PC-9 (cell line): Measurements from ENCODE around the gene SPATA7. TPM values are rescaled to one million over a fixed set of nuclear protein-coding genes. Genes with fewer than 3 reads are reported as not detected.

Experiments
- BruUV-seq: library from RNA; stranded (reverse); fragments of 400-500 nt; replicated peaks from 2 replicates; lab custom pipeline; 2021; lab: Mats Ljungman, UMichigan
- CTCF ChIA-PET: fragments of 300-600 bp; sonication (Branson Sonifier 250); formaldehyde crosslinking; loops from one replicate; lab custom pipeline; 2022; ENCODE audit warnings: antibody characterized with exemption; lab: Charles Lee
- POLR2A ChIA-PET: fragments of 300-600 bp; sonication (Branson Sonifier 250); formaldehyde crosslinking; loops from one replicate; lab custom pipeline; 2022; ENCODE audit warnings: antibody characterized with exemption; ENCODE audit not compliant: unreplicated experiment; lab: Charles Lee
- DNase-seq, 2 experiments: peaks; one replicate each; pipeline versions ENCODE4 v3.0.0 to v3.0.0-alpha.2; 2015 to 2022; ENCODE audit warnings: mixed read lengths in 1 of 2
- H2AFZ ChIP-seq: fragments of 200-600 bp; sonication (generic); 2 replicates; pipeline ENCODE4 v1.8.1; 2017; ENCODE audit warnings: antibody characterized with exemption
- H3F3A ChIP-seq: fragments of 200-600 bp; sonication (generic); 2 replicates; pipeline ENCODE4 v1.8.1; 2017; ENCODE audit warnings: antibody characterized with exemption, mild to moderate bottlenecking, low read depth; ENCODE audit not compliant: insufficient read depth
- H3K27ac ChIP-seq: fragments of 200-600 bp; sonication (generic); 2 replicates; pipeline ENCODE4 v1.6.1; 2016; ENCODE audit warnings: mixed run types
- H3K27me3 ChIP-seq: fragments of 200-600 bp; sonication (generic); 2 replicates; pipeline ENCODE4 v1.6.1; 2016; ENCODE audit warnings: low read depth, mixed run types; ENCODE audit not compliant: insufficient read depth
- H3K36me3 ChIP-seq: fragments of 200-600 bp; sonication (generic); 2 replicates; pipeline ENCODE4 v1.6.1; 2016; ENCODE audit warnings: low read depth, mixed run types
- H3K4me1 ChIP-seq: fragments of 200-600 bp; sonication (generic); replicated peaks from 2 replicates; pipeline ENCODE4 v1.6.1; 2016; ENCODE audit warnings: mixed run types; ENCODE audit not compliant: insufficient read depth
- H3K4me2 ChIP-seq: fragments of 200-600 bp; sonication (generic); 2 replicates; pipeline ENCODE4 v1.6.1; 2017; ENCODE audit warnings: mixed run types
- H3K4me3 ChIP-seq: fragments of 200-600 bp; sonication (generic); 2 replicates; pipeline ENCODE4 v1.6.1; 2016; ENCODE audit warnings: mixed run types
- H3K79me2 ChIP-seq: fragments of 200-600 bp; sonication (generic); 2 replicates; pipeline ENCODE4 v1.6.1; 2017; ENCODE audit warnings: low read depth, mixed run types
- H3K9me2 ChIP-seq: fragments of 200-600 bp; sonication (generic); 2 replicates; pipeline ENCODE4 v1.8.1; 2017; ENCODE audit warnings: mild to moderate bottlenecking; ENCODE audit not compliant: insufficient read depth
- H3K9me3 ChIP-seq: fragments of 200-600 bp; sonication (generic); 2 replicates; pipeline ENCODE4 v1.8.1; 2016; ENCODE audit warnings: low read depth; ENCODE audit not compliant: insufficient read depth
- H4K20me1 ChIP-seq: fragments of 200-600 bp; sonication (generic); 2 replicates; pipeline ENCODE4 v1.8.1; 2017; ENCODE audit not compliant: insufficient read depth
- CTCF ChIP-seq: fragments of 200-600 bp; sonication (generic); conservative IDR thresholded peaks from 2 replicates; pipeline ENCODE4 v1.6.1; 2017; ENCODE audit warnings: mixed run types, antibody characterized with exemption, mild to moderate bottlenecking, moderate library complexity
- EZH2 ChIP-seq: fragments of 200-600 bp; sonication (generic); IDR thresholded peaks from 2 replicates; pipeline ENCODE4 v1.8.0; 2017; ENCODE audit warnings: antibody characterized with exemption, low read depth
- intact Hi-C: fragments of 100-400 bp; cut with micrococcal nuclease; formaldehyde crosslinking; loops from one replicate; pipeline ENCODE4 v1.10.0; 2022; ENCODE audit not compliant: unreplicated experiment
- total RNA-seq: library from RNA; stranded (reverse); gene quantifications from 2 replicates; pipeline ENCODE4 v1.2.3, GENCODE V29; 2021

SPATA7 gene
- total RNA-seq, 1 experiment from 2014 or later: 2.9 TPM

GRCh38 chr14:88346048-88346639, 39.3 kb upstream of the SPATA7 start:
- Histone ChIP-seq H3K9me2 (no peaks in the 10 kb centered on the region), H3K4me1 (no peaks in the 10 kb centered on the region), H3K4me2 (no peak overlapping the region), H3K79me2 (no peaks in the 10 kb centered on the region), H3K36me3 (no peaks in the 10 kb centered on the region), H3K4me3 (no peak overlapping the region), H3K27ac (no peak overlapping the region), H3K27me3 (no peaks in the 10 kb centered on the region), H3K9me3 (no peaks in the 10 kb centered on the region), H2AFZ (no peak overlapping the region), H4K20me1 (no peaks in the 10 kb centered on the region), H3F3A (no peaks in the 10 kb centered on the region)
- TF ChIP-seq EZH2 (no peak), CTCF (no peak)
- intact Hi-C loops: no loop called here
- ChIA-PET CTCF (no interaction called here), POLR2A (no interaction called here)
- no TSS peak for BruUV-seq
- DNase-seq: no peak

- intact Hi-C loops: no loop called here
- H3F3A ChIP-seq: no peaks in the 10 kb centered on the region
- H3K27me3 ChIP-seq: no peaks in the 10 kb centered on the region
- no peak overlapping the region for H2AFZ ChIP-seq
- DNase-seq: no peak
- no peak overlapping the region for H3K4me2 ChIP-seq
- no peak overlapping the region for H3K4me3 ChIP-seq
- H3K9me2 ChIP-seq: no peaks in the 10 kb centered on the region
- H4K20me1 ChIP-seq: no peaks in the 10 kb centered on the region
- no peaks in the 10 kb centered on the region for H3K36me3 ChIP-seq
- no peak overlapping the region for H3K27ac ChIP-seq
- TF ChIP-seq EZH2: no peak
- TF ChIP-seq CTCF: no peak
- H3K9me3 ChIP-seq: no peaks in the 10 kb centered on the region
- no peaks in the 10 kb centered on the region for H3K79me2 ChIP-seq
- ChIA-PET POLR2A (no interaction called here), CTCF (no interaction called here)
- no TSS peak for BruUV-seq
- no peaks in the 10 kb centered on the region for H3K4me1 ChIP-seq
These were observed 36.9 kb upstream of the SPATA7 start for GRCh38 chr14:88348546-88348945.

DNA sequence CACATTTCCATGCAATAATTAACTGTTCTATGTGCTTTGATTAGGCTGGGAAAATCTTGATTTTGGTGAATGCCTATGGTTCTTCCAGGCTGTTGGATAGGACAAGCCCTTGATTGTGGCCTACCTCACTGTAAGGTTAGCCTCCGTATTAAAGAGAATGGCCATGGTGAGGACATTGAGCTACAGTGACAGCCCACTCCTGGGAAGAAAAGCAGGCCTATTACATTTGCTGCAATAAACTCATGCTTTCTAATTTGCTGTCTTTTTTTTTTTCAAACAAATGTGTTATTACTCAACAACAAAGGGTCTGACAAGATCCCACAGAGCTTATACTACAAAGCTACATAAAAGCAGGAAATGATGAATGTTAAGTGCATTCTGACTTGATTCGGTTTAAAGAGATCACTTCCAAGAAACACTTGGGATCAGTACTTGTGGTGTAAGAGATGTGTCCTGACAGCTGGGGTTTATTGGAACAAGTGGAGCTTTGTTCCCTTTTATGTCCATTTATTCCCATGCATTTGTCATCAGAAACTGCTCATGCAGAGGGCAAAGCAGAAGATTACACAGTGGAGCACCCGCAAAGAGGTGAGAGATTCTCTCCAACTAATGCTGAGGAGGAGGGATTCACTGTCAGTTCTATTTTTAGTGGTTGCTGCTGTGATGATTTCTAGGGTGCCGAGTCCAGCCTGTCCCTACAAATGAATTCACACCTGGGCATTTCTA, 33.3 kb upstream of the SPATA7 start:
- intact Hi-C loops: no loop called here
- ChIA-PET CTCF (no interaction called here), POLR2A (no interaction called here)

More for the DNA sequence above, 33.3 kb upstream of the SPATA7 start:
- no peak overlapping the region for H2AFZ ChIP-seq
- H3K9me2 ChIP-seq: no peaks in the 10 kb centered on the region
- H4K20me1 ChIP-seq: no peaks in the 10 kb centered on the region
- H3F3A ChIP-seq: no peaks in the 10 kb centered on the region
- H3K9me3 ChIP-seq: no peaks in the 10 kb centered on the region
- no peaks in the 10 kb centered on the region for H3K4me1 ChIP-seq
- H3K79me2 ChIP-seq: no peaks in the 10 kb centered on the region
- no peaks in the 10 kb centered on the region for H3K36me3 ChIP-seq
- H3K27me3 ChIP-seq: no peaks in the 10 kb centered on the region
- no peak overlapping the region for H3K27ac ChIP-seq
- no peak for TF ChIP-seq EZH2
- TF ChIP-seq CTCF: no peak
- no peak for DNase-seq
- H3K4me2 ChIP-seq: no peak overlapping the region
- no TSS peak for BruUV-seq
- no peak overlapping the region for H3K4me3 ChIP-seq
